ENCODE measurements around the gene ADPRS. TPM values are rescaled to one million over a fixed set of nuclear protein-coding genes. Genes with fewer than 3 reads are reported as not detected.

Gene ADPRS
- total and polyA plus RNA-seq, 4 experiments from 2014 or later, result 25.7 to 31.5 (median 27.7) TPM

DNA sequence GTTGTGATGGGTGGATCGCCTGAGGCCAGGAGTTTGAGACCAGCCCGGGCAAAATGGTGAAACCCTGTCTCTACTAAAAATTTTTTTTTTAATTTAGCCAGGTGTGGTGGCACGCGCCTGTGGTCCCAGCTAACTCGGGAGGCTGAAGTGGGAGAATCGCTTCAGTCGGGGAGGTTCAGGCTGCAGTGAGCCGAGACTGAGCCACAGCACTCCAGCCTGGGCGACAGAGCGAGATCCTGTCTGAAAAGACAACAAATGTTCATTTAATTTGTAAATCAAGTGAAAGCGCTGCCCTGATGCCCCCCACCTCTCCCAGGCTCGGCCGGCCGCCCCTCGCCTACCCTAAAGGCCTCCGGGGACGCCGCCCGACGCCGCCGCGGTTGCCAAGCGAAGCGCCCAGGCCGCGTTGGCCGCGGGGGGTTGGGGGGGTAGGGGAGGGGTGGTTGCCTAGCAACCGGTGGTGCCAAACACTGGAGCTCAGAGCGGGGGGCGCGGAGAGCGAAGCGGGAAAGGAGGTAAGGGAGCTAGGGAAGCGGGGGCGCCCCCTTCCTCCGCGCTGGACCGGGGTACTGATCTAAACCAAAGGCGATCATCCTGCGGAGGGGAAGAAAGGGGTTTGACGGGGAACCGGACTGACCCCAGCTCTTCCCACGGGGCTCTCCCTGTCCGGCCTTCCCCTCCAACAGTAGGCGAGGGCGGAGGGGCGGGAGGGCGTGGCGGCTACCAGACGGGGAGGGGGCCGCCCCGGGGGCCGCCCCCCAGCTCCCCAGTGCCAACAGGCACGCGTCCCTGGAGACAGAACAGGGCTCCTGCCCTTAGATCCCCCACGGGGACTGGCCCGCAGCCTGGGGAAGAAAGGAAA, 4.8 kb upstream of the ADPRS start, which contains the start of gene TEKT2:
TEKT2 (plus strand) TSS at position 460 of the 862 bp plus-strand sequence. CDS start 828 bp downstream, outside the sequence.
- Mint-ChIP-seq H3K9me3 (no peaks in the 10 kb centered on the region), H3K27me3 (peaks cover 14 to 27% of the 10 kb centered on the region in 2 donors), H3K4me1 (peaks cover 0 to 4% (median under 1%) of the 10 kb centered on the region in 4 donors), H3K36me3 (no peaks in the 10 kb centered on the region), H3K4me3 (peak within 1 kb of the TSS in 1 of 8 donors; percentile 31), H3K27ac (peak within 1 kb of the TSS in 2 of 7 donors; percentile 15 to 40)
- DNase-seq, result no peak
- Histone ChIP-seq H3K27me3 (ENCODE audit: insufficient read depth, low read length) (no peaks in the 10 kb centered on the region), H3K4me3 (ENCODE audit: low read length in 2 of 2) (no peak within 1 kb of the TSS), H3K36me3 (ENCODE audit: insufficient read depth, low read length) (no peaks in the 10 kb centered on the region), H3K27ac (ENCODE audit: low read depth, low read length) (no peak within 1 kb of the TSS), H3K4me1 (ENCODE audit: insufficient read depth, low read length) (peaks cover 6% of the 10 kb centered on the region), H3K9me3 (ENCODE audit: control insufficient read depth in 1 of 2, low read length in 2 of 2) (no peaks in the 10 kb centered on the region)
- POLR2A ChIA-PET (ENCODE audit: partially characterized antibody), result no interaction called here
- intact Hi-C loops (cut with micrococcal nuclease), result no loop called here
- CTCF ChIA-PET (ENCODE audit: partially characterized antibody), result no interaction called here

DNA sequence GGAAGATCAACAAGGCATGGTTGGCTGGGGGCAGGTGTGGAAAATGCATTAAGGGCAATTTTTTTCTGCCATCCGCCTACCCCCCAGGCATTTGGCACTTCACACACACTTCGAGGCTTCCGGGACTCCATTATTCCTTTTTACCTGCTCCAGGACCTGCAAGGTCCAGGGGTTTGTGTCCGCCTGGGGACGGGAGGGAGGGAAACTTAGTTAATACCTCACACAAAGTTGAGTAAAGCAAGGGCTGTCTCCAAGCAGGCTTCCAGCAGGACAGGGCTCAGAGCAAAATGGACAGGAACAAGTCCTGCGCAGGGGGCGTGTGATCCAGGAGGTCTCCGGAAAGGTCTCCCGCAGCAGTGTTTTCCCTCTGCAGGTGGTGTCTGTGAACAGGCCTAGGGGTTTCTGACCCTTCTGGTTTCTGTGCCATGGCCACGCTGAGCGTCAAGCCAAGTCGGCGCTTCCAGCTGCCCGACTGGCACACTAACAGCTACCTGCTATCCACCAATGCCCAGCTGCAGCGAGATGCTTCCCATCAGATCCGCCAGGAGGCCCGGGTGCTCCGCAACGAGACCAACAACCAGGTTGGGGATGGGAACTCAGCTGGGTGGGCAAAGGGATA, 4.1 kb upstream of the ADPRS start:
- Histone ChIP-seq H3K9me3 (ENCODE audit: control insufficient read depth in 1 of 2, low read length in 2 of 2) (no peaks in the 10 kb centered on the region), H3K4me1 (ENCODE audit: insufficient read depth, low read length) (peaks cover 9% of the 10 kb centered on the region), H3K27ac (ENCODE audit: low read depth, low read length) (no peak overlapping the region), H3K27me3 (ENCODE audit: insufficient read depth, low read length) (no peaks in the 10 kb centered on the region), H3K4me3 (ENCODE audit: low read length in 2 of 2) (no peak overlapping the region), H3K36me3 (ENCODE audit: insufficient read depth, low read length) (no peaks in the 10 kb centered on the region)
- peak overlapping the region in 1 of 8 donors; percentile 31 for H3K4me3 Mint-ChIP-seq
- no peaks in the 10 kb centered on the region for H3K9me3 Mint-ChIP-seq
- H3K36me3 Mint-ChIP-seq, result peaks cover 0 to 4% of the 10 kb centered on the region in 2 donors
- H3K27ac Mint-ChIP-seq, result peak overlapping the region in 2 of 7 donors; percentile 15 to 40
- POLR2A ChIA-PET (ENCODE audit: partially characterized antibody), result no interaction called here
- intact Hi-C loops (cut with micrococcal nuclease), result loop anchor here (5.0 kb wide), 1 partner anchor 303 kb away; the partner anchor contains the start of gene STK40
- peaks cover 12 to 24% of the 10 kb centered on the region in 2 donors for H3K27me3 Mint-ChIP-seq
- no peak for DNase-seq
- H3K4me1 Mint-ChIP-seq, result peaks cover 5 to 11% (median 6%) of the 10 kb centered on the region in 4 donors
- CTCF ChIA-PET (ENCODE audit: partially characterized antibody), result no interaction called here

DNA sequence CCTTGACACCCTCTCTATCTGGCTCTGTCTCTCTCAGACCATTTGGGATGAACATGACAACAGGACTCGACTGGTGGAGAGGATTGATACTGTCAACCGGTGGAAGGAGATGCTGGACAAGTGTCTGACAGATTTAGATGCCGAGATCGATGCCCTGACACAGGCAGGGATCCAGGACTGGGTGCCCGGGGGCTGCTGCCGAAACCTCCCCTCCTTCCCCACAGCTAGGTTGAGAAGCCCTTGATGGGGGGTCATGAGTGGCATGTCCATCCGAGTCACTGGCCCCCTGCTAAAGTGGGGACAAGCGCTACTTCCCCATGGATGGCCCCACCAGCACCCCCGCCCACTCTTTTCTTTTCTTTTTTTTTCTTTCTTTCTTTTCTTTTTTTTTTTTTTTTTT, 3.6 kb upstream of the ADPRS start:
- Histone ChIP-seq H3K27ac (ENCODE audit: low read depth, low read length) (no peak overlapping the region), H3K27me3 (ENCODE audit: insufficient read depth, low read length) (no peaks in the 10 kb centered on the region), H3K4me3 (ENCODE audit: low read length in 2 of 2) (no peak overlapping the region), H3K36me3 (ENCODE audit: insufficient read depth, low read length) (no peaks in the 10 kb centered on the region), H3K4me1 (ENCODE audit: insufficient read depth, low read length) (peaks cover 14% of the 10 kb centered on the region), H3K9me3 (ENCODE audit: control insufficient read depth in 1 of 2, low read length in 2 of 2) (no peaks in the 10 kb centered on the region)
- peaks cover 0 to 6% of the 10 kb centered on the region in 2 donors for H3K36me3 Mint-ChIP-seq
- no peak for DNase-seq
- ChIA-PET POLR2A (ENCODE audit: partially characterized antibody) (no interaction called here), CTCF (ENCODE audit: partially characterized antibody) (no interaction called here)
- peaks cover 9 to 16% (median 11%) of the 10 kb centered on the region in 4 donors for H3K4me1 Mint-ChIP-seq
- peaks cover 12 to 23% of the 10 kb centered on the region in 2 donors for H3K27me3 Mint-ChIP-seq
- intact Hi-C loops (cut with micrococcal nuclease), result loop anchor here (5.0 kb wide), 1 partner anchor 302 kb away; the partner anchor contains the start of gene STK40
- H3K4me3 Mint-ChIP-seq, result no peak overlapping the region
- H3K27ac Mint-ChIP-seq, result peak overlapping the region in 1 of 7 donors; percentile 40
- no peaks in the 10 kb centered on the region for H3K9me3 Mint-ChIP-seq

DNA sequence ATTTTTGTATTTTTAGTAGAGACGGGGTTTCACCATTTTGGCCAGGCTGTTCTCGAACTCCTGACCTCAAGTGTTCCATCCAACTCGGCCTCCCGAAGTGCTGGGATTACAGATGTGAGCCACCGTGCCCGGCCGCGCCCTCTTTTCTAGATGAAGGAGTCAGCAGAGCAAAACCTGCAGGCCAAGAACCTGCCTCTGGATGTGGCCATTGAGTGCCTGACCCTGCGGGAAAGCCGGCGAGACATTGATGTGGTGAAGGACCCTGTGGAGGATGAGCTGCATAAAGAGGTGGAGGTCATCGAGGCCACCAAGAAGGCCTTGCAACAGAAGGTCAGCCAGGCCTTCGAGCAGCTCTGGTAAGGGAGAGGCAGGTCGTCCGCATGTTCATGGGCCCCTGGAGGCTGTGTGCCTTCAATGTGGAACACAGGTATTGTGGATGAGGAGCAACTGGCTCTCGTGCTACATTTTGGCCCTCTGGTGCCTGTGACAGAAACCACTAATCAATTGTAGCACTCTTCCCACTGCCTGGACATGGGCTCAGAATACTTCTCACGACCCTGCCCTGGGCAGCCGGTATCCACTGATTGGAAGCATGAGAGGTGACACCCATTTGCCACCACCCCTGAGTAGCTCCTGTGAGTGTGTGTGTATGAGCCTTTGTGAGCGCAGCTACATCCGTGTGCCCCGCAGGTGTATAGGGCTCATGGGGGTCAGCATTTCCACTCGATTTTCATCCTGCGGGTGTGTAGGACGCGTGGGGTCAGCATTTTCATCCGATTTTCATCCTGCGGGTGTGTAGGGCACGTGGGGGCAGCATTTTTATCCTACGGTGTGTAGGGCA, 2.8 kb upstream of the ADPRS start:
- Mint-ChIP-seq H3K4me3 (peak overlapping the region in 3 of 8 donors; percentile 43 to 48 (median 46)), H3K27me3 (peaks cover 10 to 19% of the 10 kb centered on the region in 2 donors), H3K27ac (peak overlapping the region in 1 of 7 donors; percentile 44), H3K4me1 (peaks cover 10 to 19% (median 12%) of the 10 kb centered on the region in 4 donors), H3K36me3 (peaks cover 0 to 6% of the 10 kb centered on the region in 2 donors), H3K9me3 (no peaks in the 10 kb centered on the region)
- POLR2A ChIA-PET (ENCODE audit: partially characterized antibody), result no interaction called here
- intact Hi-C loops (cut with micrococcal nuclease), result loop anchor here (5.0 kb wide), 1 partner anchor 301 kb away; the partner anchor contains the start of gene STK40
- no peaks in the 10 kb centered on the region for H3K9me3 ChIP-seq (ENCODE audit: control insufficient read depth in 1 of 2, low read length in 2 of 2)
- no peaks in the 10 kb centered on the region for H3K27me3 ChIP-seq (ENCODE audit: insufficient read depth, low read length)
- H3K4me3 ChIP-seq (ENCODE audit: low read length in 2 of 2), result no peak overlapping the region
- no peak overlapping the region for H3K27ac ChIP-seq (ENCODE audit: low read depth, low read length)
- H3K4me1 ChIP-seq (ENCODE audit: insufficient read depth, low read length), result peaks cover 18% of the 10 kb centered on the region
- no peak for DNase-seq
- no peaks in the 10 kb centered on the region for H3K36me3 ChIP-seq (ENCODE audit: insufficient read depth, low read length)
- CTCF ChIA-PET (ENCODE audit: partially characterized antibody), result no interaction called here

DNA sequence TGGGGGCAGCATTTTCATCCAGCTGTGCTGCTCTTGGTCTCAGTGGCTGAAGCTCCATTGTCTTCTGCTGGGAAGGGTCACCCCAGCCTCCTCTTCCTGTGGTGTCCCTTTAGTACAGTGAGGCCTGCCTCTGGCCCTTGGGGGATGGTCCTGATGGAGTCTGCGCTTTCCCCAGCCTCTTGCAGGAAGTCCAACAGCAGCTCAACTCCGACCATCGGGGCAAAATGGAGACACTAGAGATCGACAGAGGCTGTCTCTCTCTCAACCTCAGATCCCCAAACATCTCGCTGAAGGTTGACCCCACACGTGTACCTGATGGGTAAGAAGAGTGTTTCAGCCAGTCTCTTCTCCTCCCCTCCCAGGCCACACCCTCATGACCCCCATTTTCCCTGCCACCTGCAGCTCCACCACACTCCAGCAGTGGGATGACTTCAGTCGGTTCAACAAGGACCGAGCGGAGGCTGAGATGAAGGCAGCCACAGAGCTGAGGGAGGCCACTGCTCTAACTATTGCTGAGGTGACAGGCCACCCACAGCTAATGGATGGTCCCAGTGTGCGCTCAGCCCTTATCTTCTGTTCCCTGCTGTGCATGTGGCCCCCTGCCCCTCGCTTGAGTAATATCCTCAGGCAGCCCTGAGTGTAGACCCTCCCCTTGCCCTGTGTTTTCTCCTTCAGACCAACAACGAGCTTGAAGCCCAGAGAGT, 2.0 kb upstream of the ADPRS start:
- ChIA-PET CTCF (ENCODE audit: partially characterized antibody) (interaction anchor here (1.1 kb wide), 1 partner anchor 101 kb away, joined by 3 read pairs; no protein-coding TSS in a partner anchor), POLR2A (ENCODE audit: partially characterized antibody) (interaction anchor here (1.1 kb wide), 1 partner anchor 156 kb away, joined by 10 read pairs; the partner anchor contains the start of gene AGO3)
- Mint-ChIP-seq H3K36me3 (peaks cover 0 to 9% of the 10 kb centered on the region in 2 donors), H3K4me3 (peak overlapping the region in 4 of 8 donors; percentile 46 to 73 (median 59)), H3K27ac (peak overlapping the region in 3 of 7 donors; percentile 24 to 75 (median 42)), H3K27me3 (peaks cover 10 to 19% of the 10 kb centered on the region in 2 donors), H3K4me1 (peaks cover 10 to 21% (median 15%) of the 10 kb centered on the region in 4 donors), H3K9me3 (no peaks in the 10 kb centered on the region)
- no peak for DNase-seq
- Histone ChIP-seq H3K27me3 (ENCODE audit: insufficient read depth, low read length) (no peaks in the 10 kb centered on the region), H3K9me3 (ENCODE audit: control insufficient read depth in 1 of 2, low read length in 2 of 2) (no peaks in the 10 kb centered on the region), H3K36me3 (ENCODE audit: insufficient read depth, low read length) (peaks cover 5% of the 10 kb centered on the region), H3K4me1 (ENCODE audit: insufficient read depth, low read length) (peaks cover 18% of the 10 kb centered on the region), H3K4me3 (ENCODE audit: low read length in 2 of 2) (no peak overlapping the region), H3K27ac (ENCODE audit: low read depth, low read length) (no peak overlapping the region)
- intact Hi-C loops (cut with micrococcal nuclease), result loop anchor here (5.0 kb wide), 1 partner anchor 301 kb away; the partner anchor contains the start of gene STK40

Data from CD4-positive, alpha-beta memory T cell (primary cell).